Left cardiac atrium (tissue), 4 donors: ENCODE data around the gene CEP295NL. TPM values are rescaled to one million over a fixed set of nuclear protein-coding genes. Genes with fewer than 3 reads are reported as not detected.
"Not testable (repeated sequence)": the region's sequence is repeated elsewhere in the genome, so short reads cannot be mapped to it uniquely, and the experiment has no call there.

ENCODE experiments used
- ATAC-seq, 2 donors: fragments of 200-7000 bp; cut with Tn5 transposase; one replicate each; pipeline ENCODE4 v1.9.1; 2020; ENCODE audit warnings: mild to moderate bottlenecking in 2 of 2, moderate library complexity in 2 of 2
- DNase-seq: peaks from one replicate; pipeline ENCODE4 v3.0.0-alpha.2; 2020
- intact Hi-C, 2 donors: fragments of 100-400 bp; cut with DNase I; formaldehyde crosslinking; loops; one replicate each; pipeline versions ENCODE4 v1.14.1 to v1.15.1; 2022 to 2023
- total RNA-seq, 2 donors: library from RNA; stranded (reverse); fragmentation: NEBNext Ultra II Directional; extraction: Animal tissue kit (Norgen Biotek cat#: 25700); gene quantifications; one replicate each; pipeline ENCODE4 v1.2.1, GENCODE V29; 2021
- donor health status: DM: no; HTN: yes; CAD: no.
- donor health status: DM: no; HTN: yes; CAD: no; lungs with severe emphysema.
- donor health status: DM: yes; HTN: yes; CAD: no.
- donor health status: Dilated cardiomyopathy.

The CEP295NL gene
- total RNA-seq, 2 donors from 2014 or later, result 1.7 to 2.3 TPM

- ATAC-seq (peak in 1 of 2 donors; percentile 5), DNase-seq (no peak)
- intact Hi-C loops, result no loop called here
Measured at GRCh38 chr17:78896091-78896833, 6.7 kb downstream of the CEP295NL start.

- no peak for ATAC-seq
Measured at GRCh38 chr17:78895322-78895721, 7.7 kb downstream of the CEP295NL start.

GRCh38 chr17:78893684-78894083 lies 9.3 kb downstream of the CEP295NL start:
- no peak for DNase-seq
- no peak for ATAC-seq
- intact Hi-C loops, result no loop called here

More at GRCh38 chr17:78895322-78895721, 7.7 kb downstream of the CEP295NL start:
- no peak for DNase-seq
- intact Hi-C loops, result no loop called here

- no peak for ATAC-seq
- intact Hi-C loops, result no loop called here
- no peak for DNase-seq
Measured at GRCh38 chr17:78892936-78893379, 10.0 kb downstream of the CEP295NL start.

- ATAC-seq, result no peak
- intact Hi-C loops, result no loop called here
Measured at GRCh38 chr17:78892520-78892919, 10.5 kb downstream of the CEP295NL start.

GRCh38 chr17:78892062-78892456 lies 10.9 kb downstream of the CEP295NL start:
- intact Hi-C loops, result no loop called here
- DNase-seq, result no peak
- ATAC-seq, result no peak

More at GRCh38 chr17:78892520-78892919, 10.5 kb downstream of the CEP295NL start:
- no peak for DNase-seq

- intact Hi-C loops, result no loop called here
- ATAC-seq (peak in 1 of 2 donors; percentile 47), DNase-seq (no peak)
Measured at GRCh38 chr17:78891406-78892061, 11.5 kb downstream of the CEP295NL start.

- intact Hi-C loops, result no loop called here
- ATAC-seq, result peak in 1 of 2 donors; percentile 60
- peak; percentile 58 for DNase-seq
Measured at GRCh38 chr17:78890498-78890897, 12.5 kb downstream of the CEP295NL start.

GRCh38 chr17:78890096-78890495 lies 12.9 kb downstream of the CEP295NL start:
- ATAC-seq, intact Hi-C loops, DNase-seq: not testable (repeated sequence)

- DNase-seq (no peak), ATAC-seq (no peak)
- intact Hi-C loops, result no loop called here
Measured at GRCh38 chr17:78889531-78889930, 13.5 kb downstream of the CEP295NL start.

- ATAC-seq (no peak), DNase-seq (no peak)
- intact Hi-C loops, result no loop called here
Measured at GRCh38 chr17:78888941-78889518, 14.0 kb downstream of the CEP295NL start.

- intact Hi-C loops, result no loop called here
- DNase-seq (no peak), ATAC-seq (no peak)
Measured at GRCh38 chr17:78886954-78887353, 16.0 kb downstream of the CEP295NL start.

GRCh38 chr17:78885956-78886355 lies 17.0 kb downstream of the CEP295NL start:
- DNase-seq (no peak), ATAC-seq (no peak)
- intact Hi-C loops, result no loop called here

- intact Hi-C loops, result loop anchor here in 1 of 2 donors (5.0 kb wide), 1 partner anchor 37 kb away; no protein-coding TSS in a partner anchor
- no peak for DNase-seq
Measured at GRCh38 chr17:78884876-78885667, 17.9 kb downstream of the CEP295NL start.

GRCh38 chr17:78884148-78884825 lies 18.7 kb downstream of the CEP295NL start:
- intact Hi-C loops, result loop anchor here in 1 of 2 donors (5.0 kb wide), 1 partner anchor 38 kb away; no protein-coding TSS in a partner anchor
- ATAC-seq (peak in 1 of 2 donors; percentile 1), DNase-seq (no peak)

More at GRCh38 chr17:78884876-78885667, 17.9 kb downstream of the CEP295NL start:
- no peak for ATAC-seq

- DNase-seq (peak; percentile 84), ATAC-seq (peak; percentile 66 to 72)
- intact Hi-C loops, result loop anchor here in 1 of 2 donors (5.0 kb wide), 1 partner anchor 39 kb away; no protein-coding TSS in a partner anchor
Measured at GRCh38 chr17:78883533-78884131, 19.4 kb downstream of the CEP295NL start.

GRCh38 chr17:78883089-78883532 lies 19.9 kb downstream of the CEP295NL start:
- DNase-seq (peak; percentile 83), ATAC-seq (peak; percentile 68 to 73)
- intact Hi-C loops, result loop anchor here in 1 of 2 donors (5.0 kb wide), 1 partner anchor 39 kb away; no protein-coding TSS in a partner anchor
